Hepatocyte (in vitro differentiated cells): Measurements from ENCODE around the gene SYTL3. TPM values are rescaled to one million over a fixed set of nuclear protein-coding genes. Genes with fewer than 3 reads are reported as not detected.

Experiments used
- DNase-seq: peaks from one replicate; pipeline ENCODE4 v3.0.0-alpha.2; 2016; ENCODE audit warnings: low spot score
- H2AFZ ChIP-seq: fragments of 200-600 bp; sonication (generic); 2 replicates; pipeline ENCODE4 v1.6.0; 2016; ENCODE audit warnings: antibody characterized with exemption, mild to moderate bottlenecking
- H3K27ac ChIP-seq: fragments of 200-600 bp; sonication (generic); 2 replicates; pipeline ENCODE4 v1.5.1; 2016; ENCODE audit warnings: mild to moderate bottlenecking
- H3K27me3 ChIP-seq: fragments of 200-600 bp; sonication (generic); 2 replicates; pipeline ENCODE4 v1.6.1; 2016
- H3K36me3 ChIP-seq: fragments of 200-600 bp; sonication (generic); replicated peaks from 2 replicates; pipeline ENCODE4 v1.5.1; 2016; ENCODE audit warnings: low read depth; ENCODE audit not compliant: insufficient read depth
- H3K4me1 ChIP-seq: fragments of 200-600 bp; sonication (generic); 2 replicates; pipeline ENCODE4 v1.5.1; 2016; ENCODE audit warnings: mild to moderate bottlenecking, moderate library complexity; ENCODE audit not compliant: insufficient read depth
- H3K4me2 ChIP-seq: fragments of 200-600 bp; sonication (generic); 2 replicates; pipeline ENCODE4 v1.6.0; 2016
- H3K4me3 ChIP-seq: fragments of 200-600 bp; sonication (generic); 2 replicates; pipeline ENCODE4 v1.5.1; 2016; ENCODE audit warnings: mild to moderate bottlenecking
- H3K79me2 ChIP-seq: fragments of 200-600 bp; sonication (generic); 2 replicates; pipeline ENCODE4 v1.6.0; 2017; ENCODE audit warnings: mild to moderate bottlenecking
- H3K9me2 ChIP-seq: fragments of 200-600 bp; sonication (generic); replicated peaks from 2 replicates; pipeline ENCODE4 v1.6.0; 2017; ENCODE audit warnings: mild to moderate bottlenecking; ENCODE audit not compliant: insufficient read depth
- H3K9me3 ChIP-seq: fragments of 200-600 bp; sonication (generic); 2 replicates; pipeline ENCODE4 v1.5.1; 2016; ENCODE audit warnings: low read depth, mild to moderate bottlenecking
- H4K20me1 ChIP-seq: fragments of 200-600 bp; sonication (generic); 2 replicates; pipeline ENCODE4 v1.6.0; 2016; ENCODE audit warnings: mild to moderate bottlenecking; ENCODE audit not compliant: insufficient read depth, poor library complexity, severe bottlenecking
- EZH2 ChIP-seq: fragments of 200-600 bp; sonication (generic); IDR thresholded peaks from 2 replicates; pipeline ENCODE4 v1.6.1; 2016; ENCODE audit warnings: antibody characterized with exemption, mild to moderate bottlenecking, borderline replicate concordance
- EZH2phosphoT487 ChIP-seq: fragments of 200-600 bp; sonication (generic); IDR thresholded peaks from one replicate; pipeline ENCODE4 v1.6.1; 2018; ENCODE audit warnings: antibody characterized with exemption, mild to moderate bottlenecking, low read depth, moderate library complexity; ENCODE audit not compliant: unreplicated experiment, severe bottlenecking
- WGBS: methylation state at CpG from one replicate; pipeline ENCODE4 v1.1.6; 2016; ENCODE audit warnings: low lambda C conversion rate; ENCODE audit errors: missing lambda C conversion rate; 5-methylcytosine and 5-hydroxymethylcytosine counted together
- polyA plus RNA-seq: library from polyadenylated mRNA; unstranded; fragments of >200 nt; fragmentation: Nextera tagmentation; extraction: Ambion mirVana; gene quantifications from 2 replicates; pipeline ENCODE4 v1.2.1, GENCODE V29; 2016
- total RNA-seq: library from RNA; depleted of rRNA; stranded (reverse); fragments of >200 nt; gene quantifications from 2 replicates; pipeline ENCODE4 v1.2.3, GENCODE V29; 2014
- TF ChIP-seq, protein P1 (sequence below): fragments of 200-600 bp; sonication (generic); IDR thresholded peaks from 2 replicates; pipeline ENCODE4 v1.5.1; 2016; ENCODE audit warnings: antibody characterized with exemption, mild to moderate bottlenecking; ENCODE audit not compliant: poor library complexity

SYTL3 gene
- total and polyA plus RNA-seq, 2 experiments from 2014 or later: 1.4 to 1.5 TPM

- Histone ChIP-seq H3K9me3 (no peaks in the 10 kb centered on the region), H2AFZ (no peak overlapping the region), H4K20me1 (peaks cover 94% of the 10 kb centered on the region), H3K4me2 (peak overlapping the region; percentile 31), H3K36me3 (peaks cover 5% of the 10 kb centered on the region), H3K27ac (no peak overlapping the region), H3K27me3 (no peaks in the 10 kb centered on the region), H3K9me2 (no peaks in the 10 kb centered on the region), H3K79me2 (peaks cover 94% of the 10 kb centered on the region), H3K4me1 (peaks cover 60% of the 10 kb centered on the region), H3K4me3 (no peak overlapping the region)
- WGBS: 78% methylated on average over 5 of the region's 5 CpGs
- TF ChIP-seq, protein P1, sequence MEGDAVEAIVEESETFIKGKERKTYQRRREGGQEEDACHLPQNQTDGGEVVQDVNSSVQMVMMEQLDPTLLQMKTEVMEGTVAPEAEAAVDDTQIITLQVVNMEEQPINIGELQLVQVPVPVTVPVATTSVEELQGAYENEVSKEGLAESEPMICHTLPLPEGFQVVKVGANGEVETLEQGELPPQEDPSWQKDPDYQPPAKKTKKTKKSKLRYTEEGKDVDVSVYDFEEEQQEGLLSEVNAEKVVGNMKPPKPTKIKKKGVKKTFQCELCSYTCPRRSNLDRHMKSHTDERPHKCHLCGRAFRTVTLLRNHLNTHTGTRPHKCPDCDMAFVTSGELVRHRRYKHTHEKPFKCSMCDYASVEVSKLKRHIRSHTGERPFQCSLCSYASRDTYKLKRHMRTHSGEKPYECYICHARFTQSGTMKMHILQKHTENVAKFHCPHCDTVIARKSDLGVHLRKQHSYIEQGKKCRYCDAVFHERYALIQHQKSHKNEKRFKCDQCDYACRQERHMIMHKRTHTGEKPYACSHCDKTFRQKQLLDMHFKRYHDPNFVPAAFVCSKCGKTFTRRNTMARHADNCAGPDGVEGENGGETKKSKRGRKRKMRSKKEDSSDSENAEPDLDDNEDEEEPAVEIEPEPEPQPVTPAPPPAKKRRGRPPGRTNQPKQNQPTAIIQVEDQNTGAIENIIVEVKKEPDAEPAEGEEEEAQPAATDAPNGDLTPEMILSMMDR: no peak
- TF ChIP-seq EZH2phosphoT487: no peak
- no peak for TF ChIP-seq EZH2
- no peak for DNase-seq
Measured at GRCh38 chr6:158805698-158806377, 156.0 kb downstream of the SYTL3 start.

- peaks cover 96% of the 10 kb centered on the region for H3K79me2 ChIP-seq
- peaks cover 96% of the 10 kb centered on the region for H4K20me1 ChIP-seq
- H3K27me3 ChIP-seq: no peaks in the 10 kb centered on the region
- H3K27ac ChIP-seq: peak overlapping the region; percentile 62
- peaks cover 57% of the 10 kb centered on the region for H3K4me1 ChIP-seq
- H3K4me2 ChIP-seq: peak overlapping the region; percentile 64
- no peak for DNase-seq
- 65% methylated on average over 8 of the region's 8 CpGs for WGBS
- no peaks in the 10 kb centered on the region for H3K9me2 ChIP-seq
- no peak overlapping the region for H2AFZ ChIP-seq
- no peaks in the 10 kb centered on the region for H3K9me3 ChIP-seq
- H3K4me3 ChIP-seq: no peak overlapping the region
- no peak for TF ChIP-seq EZH2phosphoT487
- TF ChIP-seq EZH2: no peak
- TF ChIP-seq, protein P1: no peak
- peaks cover 5% of the 10 kb centered on the region for H3K36me3 ChIP-seq
Measured at GRCh38 chr6:158807515-158808441, 157.9 kb downstream of the SYTL3 start.

GRCh38 chr6:158808442-158808833 lies 158.6 kb downstream of the SYTL3 start:
- no peak for DNase-seq
- TF ChIP-seq, protein P1: no peak
- TF ChIP-seq EZH2phosphoT487 (no peak), EZH2 (no peak)
- Histone ChIP-seq H3K9me3 (no peaks in the 10 kb centered on the region), H3K9me2 (no peaks in the 10 kb centered on the region), H3K79me2 (peaks cover 97% of the 10 kb centered on the region), H3K4me2 (peak overlapping the region; percentile 64), H2AFZ (no peak overlapping the region), H3K36me3 (peaks cover 5% of the 10 kb centered on the region), H4K20me1 (peaks cover 97% of the 10 kb centered on the region), H3K4me1 (peaks cover 58% of the 10 kb centered on the region), H3K4me3 (no peak overlapping the region), H3K27me3 (no peaks in the 10 kb centered on the region), H3K27ac (peak overlapping the region; percentile 62)
- 70% methylated on average over 6 of the region's 6 CpGs for WGBS
